Measurements from ENCODE around the gene ARL16. TPM values are rescaled to one million over a fixed set of nuclear protein-coding genes. Genes with fewer than 3 reads are reported as not detected.

Gene ARL16
- total and polyA plus RNA-seq, 2 of the 8 experiments (the other 6 are each of a cell fraction or from before 2014, with no cell fraction given) = 37.0 to 60.8 TPM

GRCh38 chr17:81641825-81642489 is 41.6 kb downstream of the ARL16 start:
- Histone ChIP-seq H4K20me1 (replicated peaks in 1 of 2; ENCODE audit: control insufficient read depth in 1 of 2, insufficient read depth in 2 of 2, low read length in 2 of 2) (no peaks in the 10 kb centered on the region), H3K79me1 (ENCODE audit: low read depth, low read length) (peaks cover 3% of the 10 kb centered on the region; the same call in 1 of the 2 replicates), H4K8ac (ENCODE audit: extremely low read depth, insufficient read depth, low read length) (no peak overlapping the region), H2BK20ac (ENCODE audit: low read length) (no peak overlapping the region), H3K27ac (ENCODE audit: low read depth, low read length) (no peak overlapping the region), H2AK5ac (ENCODE audit: low read depth, low read length) (no peak overlapping the region), H3K4me3 (ENCODE audit: extremely low read depth in 1 of 4, insufficient read depth in 2 of 4, low read depth in 3 of 4, low read length in 4 of 4) (no peak overlapping the region), H2AFZ (ENCODE audit: low read length) (no peak overlapping the region), H3K27me3 (replicated peaks in 1 of 4; ENCODE audit: control insufficient read depth in 3 of 4, extremely low read depth in 1 of 4, insufficient read depth in 3 of 4, low read length in 3 of 4) (peaks cover 0 to 2% (median under 1%) of the 10 kb centered on the region in 4 experiments; a peak in 1 of 7 replicates), H3K4me1 (replicated peaks in 1 of 4; ENCODE audit: control insufficient read depth in 3 of 4, insufficient read depth in 4 of 4, low read length in 3 of 4) (peaks cover 0 to under 1% (median 0%) of the 10 kb centered on the region in 4 experiments; a peak in 2 of 7 replicates), H3K9ac (replicated peaks in 1 of 4; ENCODE audit: extremely low read depth in 1 of 4, low read depth in 3 of 4, low read length in 3 of 4) (no peak overlapping the region), H3K56ac (replicated peaks; ENCODE audit: insufficient read length, low read depth, low read length) (no peak overlapping the region), H3K23ac (ENCODE audit: insufficient read length) (no peak overlapping the region), H2BK5ac (ENCODE audit: low read depth, low read length) (no peak overlapping the region), H2BK15ac (ENCODE audit: low read length) (no peak overlapping the region), H2BK120ac (replicated peaks; ENCODE audit: low read depth, low read length) (no peak overlapping the region), H3K79me2 (ENCODE audit: control insufficient read depth in 1 of 2, insufficient read depth in 2 of 2, low read length in 2 of 2) (no peaks in the 10 kb centered on the region), H3K4ac (replicated peaks; ENCODE audit: insufficient read length, low read depth, low read length) (no peak overlapping the region), H3K18ac (ENCODE audit: extremely low read depth, low read length) (no peak overlapping the region), H2BK12ac (ENCODE audit: low read depth, low read length) (no peak overlapping the region), H3K4me2 (ENCODE audit: insufficient read depth in 1 of 2, low read depth in 2 of 2, low read length in 2 of 2) (no peak overlapping the region), H3K36me3 (ENCODE audit: control insufficient read depth in 2 of 4, insufficient read depth in 4 of 4, low read length in 3 of 4) (peaks cover 0 to 3% (median 1%) of the 10 kb centered on the region in 4 experiments; a peak in 3 of 8 replicates), H3K9me3 (ENCODE audit: insufficient read depth in 2 of 2, low read depth in 1 of 2, low read length in 1 of 2) (no peaks in the 10 kb centered on the region), H3K14ac (ENCODE audit: insufficient read length) (no peak overlapping the region), H4K5ac (ENCODE audit: insufficient read length, low read depth, low read length) (no peak overlapping the region), H3K23me2 (ENCODE audit: low read depth, low read length) (no peaks in the 10 kb centered on the region), H4K91ac (replicated peaks; ENCODE audit: insufficient read length, low read length) (no peak overlapping the region)
- WGBS, 2 experiments (ENCODE audit: extremely low coverage in 1 of 2, insufficient coverage in 1 of 2, insufficient read length in 1 of 2, insufficient replicate concordance in 2 of 2, low coverage in 1 of 2, low lambda C conversion rate in 2 of 2, missing lambda C conversion rate in 1 of 2) = 91% methylated on average over 16 of the region's 17 CpGs; no CpG with 5 or more reads in 1 of the 2 experiments
- no peak for DNase-seq (ENCODE audit: low read depth in 1 of 2, low spot score in 2 of 2)
- TF ChIP-seq CBX5 (IDR thresholded peaks at IDR 0.05; ENCODE audit: low read depth, low read length) = no peak
- TF ChIP-seq CTBP2 (IDR thresholded peaks at IDR 0.05; ENCODE audit: borderline replicate concordance, insufficient read depth, insufficient read length, low read length) = no peak
- no peak for TF ChIP-seq CREB1 (IDR thresholded peaks at IDR 0.05)
- no peak for TF ChIP-seq EP300 (IDR thresholded peaks at IDR 0.05; ENCODE audit: borderline replicate concordance in 1 of 2, low read depth in 2 of 2, low read length in 2 of 2)
- ChIA-PET CTCF (ENCODE audit: partially characterized antibody) (no interaction called here), POLR2A (ENCODE audit: partially characterized antibody) (interaction anchor here (0.6 to 1.7 kb wide), 3 partner anchors 10 to 217 kb away, joined by 3 to 4 read pairs (median 3); no protein-coding TSS in a partner anchor)
- FAIRE-seq = no peak
